DOHH2 (cell line): ENCODE measurements around the gene RAP1GAP.

Experiments used
- H3F3A ChIP-seq: fragments of 200-600 bp; sonication (generic), shearing (Covaris generic); 2 replicates; pipeline ENCODE4 v1.6.0; 2016; ENCODE audit warnings: antibody characterized with exemption, mild to moderate bottlenecking; ENCODE audit not compliant: control insufficient read depth, insufficient read depth
- H3K27ac ChIP-seq: fragments of 200-600 bp; sonication (generic); 2 replicates; pipeline ENCODE4 v1.5.1; 2014; ENCODE audit warnings: low read depth, mild to moderate bottlenecking, low read length, moderate library complexity
- H3K27me3 ChIP-seq: fragments of 200-600 bp; sonication (generic); 2 replicates; pipeline ENCODE4 v1.6.1; 2014; ENCODE audit warnings: mild to moderate bottlenecking, low read length, mixed read lengths; ENCODE audit not compliant: control insufficient read depth
- H3K36me3 ChIP-seq: fragments of 200-600 bp; sonication (generic); 2 replicates; pipeline ENCODE4 v1.6.1; 2014; ENCODE audit warnings: mild to moderate bottlenecking, low read length, moderate library complexity, mixed read lengths; ENCODE audit not compliant: control insufficient read depth
- H3K4me1 ChIP-seq: fragments of 200-600 bp; sonication (generic); 2 replicates; pipeline ENCODE4 v1.6.1; 2014; ENCODE audit warnings: mild to moderate bottlenecking, low read length, mixed read lengths; ENCODE audit not compliant: control insufficient read depth
- H3K4me2 ChIP-seq: fragments of 200-600 bp; sonication (generic); 2 replicates; pipeline ENCODE4 v1.6.0; 2014; ENCODE audit warnings: mild to moderate bottlenecking, low read length, moderate library complexity
- H3K4me3 ChIP-seq: fragments of 200-600 bp; sonication (generic); 2 replicates; pipeline ENCODE4 v1.5.1; 2014; ENCODE audit warnings: mild to moderate bottlenecking, low read length, mixed read lengths
- H3K79me2 ChIP-seq: fragments of 200-600 bp; sonication (generic); 2 replicates; pipeline ENCODE4 v1.6.1; 2014; ENCODE audit warnings: mild to moderate bottlenecking, low read length, mixed read lengths; ENCODE audit not compliant: control insufficient read depth
- H3K9me2 ChIP-seq: fragments of 200-600 bp; sonication (generic); replicated peaks from 2 replicates; pipeline ENCODE4 v1.6.1; 2014; ENCODE audit warnings: mild to moderate bottlenecking, low read length, mixed read lengths; ENCODE audit not compliant: control insufficient read depth
- H3K9me3 ChIP-seq: fragments of 200-600 bp; sonication (generic); 2 replicates; pipeline ENCODE4 v1.6.1; 2014; ENCODE audit warnings: antibody characterized with exemption, low read length, mixed read lengths; ENCODE audit not compliant: control insufficient read depth, insufficient read depth
- H4K20me1 ChIP-seq: fragments of 200-600 bp; sonication (generic); 2 replicates; pipeline ENCODE4 v1.6.0; 2014; ENCODE audit warnings: low read depth, mild to moderate bottlenecking, antibody characterized with exemption, low read length, moderate library complexity; ENCODE audit not compliant: control insufficient read depth, insufficient read depth
- EZH2phosphoT487 ChIP-seq: fragments of 200-600 bp; sonication (generic); IDR thresholded peaks from 2 replicates; pipeline ENCODE4 v1.6.1; 2017; ENCODE audit warnings: borderline replicate concordance, mild to moderate bottlenecking, antibody characterized with exemption, low read length, moderate library complexity, mixed read lengths
- TF ChIP-seq, protein P1 (sequence below): fragments of 200-600 bp; sonication (generic); IDR thresholded peaks from one replicate; pipeline ENCODE4 v1.5.1; 2014; ENCODE audit warnings: antibody characterized with exemption, mild to moderate bottlenecking, low read depth, low read length; ENCODE audit not compliant: poor library complexity, severe bottlenecking

RAP1GAP gene

DNA sequence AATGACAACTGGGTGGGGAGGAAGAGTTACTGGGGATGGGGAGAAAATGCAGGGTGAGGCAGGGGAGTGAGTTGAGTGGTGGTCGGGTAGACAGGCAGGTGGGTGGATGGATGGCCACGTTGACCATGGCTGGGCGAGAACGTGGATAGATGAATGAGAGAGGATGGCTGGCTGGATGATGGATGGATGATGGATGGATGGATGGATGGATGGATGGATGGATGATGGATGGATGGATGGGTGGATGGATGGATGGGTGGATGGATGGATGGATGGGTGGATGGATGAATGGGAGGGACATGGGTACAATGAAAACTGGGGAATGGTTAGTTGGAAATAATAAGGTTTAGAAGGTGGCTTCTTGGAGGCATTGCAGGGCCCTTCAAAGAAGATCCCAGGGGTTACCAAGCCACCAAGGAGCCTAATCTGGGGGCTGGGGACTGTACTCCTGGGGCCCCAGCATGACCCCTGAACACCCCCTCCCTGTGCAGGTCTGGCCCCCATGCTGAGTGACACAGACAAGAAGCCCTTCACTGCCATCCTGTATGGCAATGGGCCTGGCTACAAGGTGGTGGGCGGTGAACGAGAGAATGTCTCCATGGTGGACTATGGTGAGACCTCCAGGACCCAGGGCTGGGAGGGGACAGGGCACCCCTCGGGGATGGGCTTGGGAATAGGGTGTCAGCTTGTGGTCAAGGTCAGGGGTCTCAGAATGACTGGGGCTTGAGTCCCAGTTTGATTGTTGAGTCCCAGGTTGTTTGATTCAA lies 92.9 kb downstream of the RAP1GAP start:
- Histone ChIP-seq H3K9me3 (no peaks in the 10 kb centered on the region), H3K4me2 (no peak overlapping the region), H3K79me2 (no peaks in the 10 kb centered on the region), H3F3A (no peaks in the 10 kb centered on the region), H3K27me3 (no peaks in the 10 kb centered on the region), H3K27ac (no peak overlapping the region), H3K4me3 (no peak overlapping the region), H4K20me1 (no peaks in the 10 kb centered on the region), H3K4me1 (no peaks in the 10 kb centered on the region), H3K9me2 (no peaks in the 10 kb centered on the region), H3K36me3 (no peaks in the 10 kb centered on the region)
- TF ChIP-seq, protein P1, sequence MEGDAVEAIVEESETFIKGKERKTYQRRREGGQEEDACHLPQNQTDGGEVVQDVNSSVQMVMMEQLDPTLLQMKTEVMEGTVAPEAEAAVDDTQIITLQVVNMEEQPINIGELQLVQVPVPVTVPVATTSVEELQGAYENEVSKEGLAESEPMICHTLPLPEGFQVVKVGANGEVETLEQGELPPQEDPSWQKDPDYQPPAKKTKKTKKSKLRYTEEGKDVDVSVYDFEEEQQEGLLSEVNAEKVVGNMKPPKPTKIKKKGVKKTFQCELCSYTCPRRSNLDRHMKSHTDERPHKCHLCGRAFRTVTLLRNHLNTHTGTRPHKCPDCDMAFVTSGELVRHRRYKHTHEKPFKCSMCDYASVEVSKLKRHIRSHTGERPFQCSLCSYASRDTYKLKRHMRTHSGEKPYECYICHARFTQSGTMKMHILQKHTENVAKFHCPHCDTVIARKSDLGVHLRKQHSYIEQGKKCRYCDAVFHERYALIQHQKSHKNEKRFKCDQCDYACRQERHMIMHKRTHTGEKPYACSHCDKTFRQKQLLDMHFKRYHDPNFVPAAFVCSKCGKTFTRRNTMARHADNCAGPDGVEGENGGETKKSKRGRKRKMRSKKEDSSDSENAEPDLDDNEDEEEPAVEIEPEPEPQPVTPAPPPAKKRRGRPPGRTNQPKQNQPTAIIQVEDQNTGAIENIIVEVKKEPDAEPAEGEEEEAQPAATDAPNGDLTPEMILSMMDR = no peak
- no peak for TF ChIP-seq EZH2phosphoT487

DNA sequence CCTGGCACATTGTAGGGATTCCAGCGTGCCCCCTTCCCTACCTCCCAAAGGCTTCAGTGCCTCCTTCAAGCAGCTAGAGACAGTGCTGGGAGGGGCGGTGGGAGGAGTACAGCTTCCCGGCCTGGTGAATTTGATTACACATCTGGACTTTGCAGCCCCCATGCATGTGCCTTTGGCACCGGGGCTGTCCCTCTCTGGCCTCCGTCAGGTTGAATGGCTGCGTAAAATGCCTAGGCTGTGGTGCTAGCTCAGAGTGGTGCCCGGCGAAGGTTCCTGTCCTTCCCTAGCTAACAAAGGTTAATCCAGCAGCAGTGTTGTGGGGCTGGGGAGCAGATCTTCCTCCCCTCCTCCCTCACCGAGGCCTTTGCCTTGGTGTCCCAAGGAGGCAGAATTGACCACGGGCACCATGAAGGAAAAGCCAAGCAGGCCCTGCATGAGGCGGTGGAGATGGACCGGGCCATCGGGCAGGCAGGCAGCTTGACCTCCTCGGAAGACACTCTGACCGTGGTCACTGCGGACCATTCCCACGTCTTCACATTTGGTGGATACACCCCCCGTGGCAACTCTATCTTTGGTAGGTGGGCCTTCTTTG lies 93.7 kb downstream of the RAP1GAP start:
- no peaks in the 10 kb centered on the region for H3F3A ChIP-seq
- no peaks in the 10 kb centered on the region for H3K9me3 ChIP-seq
- H3K9me2 ChIP-seq = no peaks in the 10 kb centered on the region
- H3K27me3 ChIP-seq = no peaks in the 10 kb centered on the region
- H3K79me2 ChIP-seq = no peaks in the 10 kb centered on the region
- H3K27ac ChIP-seq = no peak overlapping the region
- H3K4me2 ChIP-seq = no peak overlapping the region
- no peaks in the 10 kb centered on the region for H3K4me1 ChIP-seq
- H3K4me3 ChIP-seq = no peak overlapping the region
- H4K20me1 ChIP-seq = no peaks in the 10 kb centered on the region
- no peaks in the 10 kb centered on the region for H3K36me3 ChIP-seq
- TF ChIP-seq, protein P1 = no peak
- TF ChIP-seq EZH2phosphoT487 = no peak

DNA sequence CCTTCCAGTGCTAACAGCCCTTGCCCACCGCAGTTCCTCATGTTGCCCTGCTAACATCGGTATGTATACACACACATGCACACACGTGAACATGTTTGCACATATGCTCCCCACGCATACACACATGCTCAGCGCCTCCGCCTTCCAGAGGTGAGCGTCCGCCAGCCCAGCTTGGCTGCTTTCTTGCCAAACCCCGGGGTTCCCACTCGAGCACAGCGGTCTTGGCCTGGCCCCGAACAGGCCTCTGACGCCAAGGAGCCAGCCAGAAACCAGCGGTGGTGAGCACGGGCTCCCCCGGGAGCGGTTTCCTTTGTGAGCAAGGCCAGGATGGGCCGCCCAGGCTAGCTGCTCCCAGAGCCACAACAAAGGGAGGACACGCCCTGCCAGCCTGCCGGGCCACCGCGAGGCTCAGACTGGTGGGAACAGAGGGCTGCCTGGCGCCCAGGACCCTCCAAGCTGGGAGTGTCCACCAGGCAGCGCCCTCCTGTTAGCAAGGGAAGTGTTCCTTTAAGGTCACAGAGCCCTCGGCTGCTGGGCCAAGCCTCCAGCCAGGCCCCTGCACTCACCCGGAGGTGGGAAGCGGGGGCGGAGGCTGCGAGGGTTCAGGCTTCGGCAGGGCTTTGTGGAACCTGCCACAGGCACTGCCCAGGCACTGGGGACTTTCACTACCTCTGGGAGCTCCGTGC lies 94.5 kb downstream of the RAP1GAP start:
- Histone ChIP-seq H3F3A (no peaks in the 10 kb centered on the region), H4K20me1 (no peaks in the 10 kb centered on the region), H3K36me3 (no peaks in the 10 kb centered on the region), H3K9me3 (no peaks in the 10 kb centered on the region), H3K4me2 (no peak overlapping the region), H3K4me1 (no peaks in the 10 kb centered on the region), H3K79me2 (no peaks in the 10 kb centered on the region), H3K27me3 (no peaks in the 10 kb centered on the region), H3K4me3 (no peak overlapping the region), H3K27ac (no peak overlapping the region), H3K9me2 (no peaks in the 10 kb centered on the region)
- TF ChIP-seq, protein P1 = no peak
- TF ChIP-seq EZH2phosphoT487 = no peak
